ENCODE measurements around the gene NCAM1. TPM values are rescaled to one million over a fixed set of nuclear protein-coding genes. Genes with fewer than 3 reads are reported as not detected.

Gene NCAM1
- total RNA-seq, 1 experiment from 2014 or later, result 0.95 TPM

DNA sequence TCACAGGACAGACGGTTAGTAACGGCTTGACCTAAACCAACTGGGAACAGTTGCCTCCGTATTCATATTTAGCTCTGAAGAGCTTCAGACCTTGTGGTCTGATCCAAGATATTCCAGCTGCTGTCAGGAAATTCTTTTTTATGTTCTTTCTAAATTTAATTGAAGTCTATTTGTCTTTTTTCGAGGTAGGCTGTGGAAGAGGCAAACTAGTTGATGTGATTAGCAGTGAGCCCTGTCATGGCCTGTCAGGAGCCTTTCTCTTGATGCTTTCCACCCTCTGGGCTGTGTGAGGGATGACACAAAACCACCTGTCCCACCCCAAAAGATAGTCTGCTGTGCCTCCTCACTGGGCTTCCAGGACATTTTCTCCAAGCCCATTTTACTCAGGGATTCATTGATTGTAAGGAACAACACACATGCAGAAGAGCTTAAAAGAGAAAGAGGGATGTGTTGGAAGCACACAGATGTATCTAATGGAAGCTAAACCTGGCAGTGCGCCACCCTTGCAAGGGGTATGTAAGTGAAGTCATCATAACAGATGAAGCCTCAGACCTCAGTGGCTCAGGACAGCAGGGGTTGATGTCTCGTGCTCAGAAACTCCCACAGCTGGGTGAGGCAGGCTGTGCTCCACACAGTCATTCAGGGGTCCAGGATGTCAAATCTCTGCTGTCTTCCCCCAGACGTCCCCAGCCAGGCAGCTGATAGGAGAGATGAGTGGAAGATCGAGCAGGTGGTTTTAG lies 170.0 kb downstream of the NCAM1 start:
- Mint-ChIP-seq H3K27ac (ENCODE audit: unreplicated experiment) (no peak overlapping the region), H3K9me3 (ENCODE audit: unreplicated experiment) (no peaks in the 10 kb centered on the region), H3K27me3 (ENCODE audit: insufficient read depth, unreplicated experiment) (peaks cover 32% of the 10 kb centered on the region), H3K36me3 (ENCODE audit: insufficient read depth, unreplicated experiment) (no peaks in the 10 kb centered on the region), H3K4me1 (ENCODE audit: low read depth, unreplicated experiment) (no peaks in the 10 kb centered on the region), H3K4me3 (ENCODE audit: unreplicated experiment) (no peak overlapping the region)
- POLR2A ChIA-PET, result no interaction called here
- CTCF ChIA-PET, result no interaction called here
- TF ChIP-seq CTCF (IDR thresholded peaks at IDR 0.05; ENCODE audit: insufficient read depth in 1 of 2, low read depth in 1 of 2, low read length in 1 of 2, severe bottlenecking in 1 of 2, unreplicated experiment in 1 of 2), result no peak
- no TSS peak for BruUV-seq (replicated peaks)
- Histone ChIP-seq H3K36me3 (ENCODE audit: control insufficient read depth, insufficient read depth, low read length) (no peaks in the 10 kb centered on the region), H3K9me3 (no peaks in the 10 kb centered on the region), H3K4me3 (ENCODE audit: low read depth, low read length) (no peak overlapping the region), H3K4me1 (no peaks in the 10 kb centered on the region), H3K27me3 (replicated peaks; ENCODE audit: control insufficient read depth, insufficient read depth, low read length) (no peaks in the 10 kb centered on the region; the same call in 1 of the 2 replicates)
- DNase-seq, result no peak
- intact Hi-C loops (cut with micrococcal nuclease; ENCODE audit: unreplicated experiment), result no loop called here

- POLR2A ChIA-PET, result no interaction called here
Observed at GRCh38 chr11:113133071-113133470, 171.9 kb downstream of the NCAM1 start.

DNA sequence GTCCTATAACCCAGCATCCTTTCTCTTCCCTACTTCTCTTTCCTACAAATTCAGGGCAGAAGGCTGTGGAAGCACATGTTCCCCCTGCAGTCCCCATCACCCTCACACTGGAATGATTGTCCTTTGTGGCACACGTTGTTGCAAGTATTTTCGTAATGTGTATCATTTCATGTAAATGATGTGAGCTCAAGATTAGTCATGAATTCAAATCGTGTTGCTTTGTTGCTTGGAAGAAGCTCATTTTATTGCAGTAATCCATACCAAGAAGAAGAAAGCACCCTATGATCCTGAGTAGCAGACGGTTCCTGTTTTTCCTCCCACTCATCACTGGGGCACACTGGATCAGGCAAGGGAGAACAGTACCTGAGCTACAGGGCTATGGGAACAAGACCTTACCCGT lies 173.4 kb downstream of the NCAM1 start:
- no peak overlapping the region for H3K27ac Mint-ChIP-seq (ENCODE audit: unreplicated experiment)
- no peak for TF ChIP-seq CTCF (IDR thresholded peaks at IDR 0.05; ENCODE audit: insufficient read depth in 1 of 2, low read depth in 1 of 2, low read length in 1 of 2, severe bottlenecking in 1 of 2, unreplicated experiment in 1 of 2)
- CTCF ChIA-PET, result no interaction called here
- Histone ChIP-seq H3K9me3 (no peaks in the 10 kb centered on the region), H3K4me1 (no peaks in the 10 kb centered on the region), H3K36me3 (ENCODE audit: control insufficient read depth, insufficient read depth, low read length) (no peaks in the 10 kb centered on the region), H3K27me3 (replicated peaks; ENCODE audit: control insufficient read depth, insufficient read depth, low read length) (peaks cover 1% of the 10 kb centered on the region; the same call in 1 of the 2 replicates), H3K4me3 (ENCODE audit: low read depth, low read length) (no peak overlapping the region)
- H3K4me3 Mint-ChIP-seq (ENCODE audit: unreplicated experiment), result no peak overlapping the region
- H3K4me1 Mint-ChIP-seq (ENCODE audit: low read depth, unreplicated experiment), result no peaks in the 10 kb centered on the region
- H3K9me3 Mint-ChIP-seq (ENCODE audit: unreplicated experiment), result no peaks in the 10 kb centered on the region
- POLR2A ChIA-PET, result interaction anchor here (0.6 kb wide), 1 partner anchor 36 kb away, joined by 3 read pairs; no protein-coding TSS in a partner anchor
- no peak for DNase-seq
- BruUV-seq (replicated peaks), result no TSS peak
- intact Hi-C loops (cut with micrococcal nuclease; ENCODE audit: unreplicated experiment), result no loop called here
- H3K36me3 Mint-ChIP-seq (ENCODE audit: insufficient read depth, unreplicated experiment), result no peaks in the 10 kb centered on the region
- peaks cover 47% of the 10 kb centered on the region for H3K27me3 Mint-ChIP-seq (ENCODE audit: insufficient read depth, unreplicated experiment)

More at GRCh38 chr11:113133071-113133470, 171.9 kb downstream of the NCAM1 start:
- no peak overlapping the region for H3K4me3 ChIP-seq (ENCODE audit: low read depth, low read length)
- H3K27me3 ChIP-seq (replicated peaks; ENCODE audit: control insufficient read depth, insufficient read depth, low read length), result peaks cover 1% of the 10 kb centered on the region; the same call in 1 of the 2 replicates
- no peaks in the 10 kb centered on the region for H3K9me3 ChIP-seq
- Mint-ChIP-seq H3K4me1 (ENCODE audit: low read depth, unreplicated experiment) (no peaks in the 10 kb centered on the region), H3K27me3 (ENCODE audit: insufficient read depth, unreplicated experiment) (peaks cover 39% of the 10 kb centered on the region), H3K36me3 (ENCODE audit: insufficient read depth, unreplicated experiment) (no peaks in the 10 kb centered on the region), H3K9me3 (ENCODE audit: unreplicated experiment) (no peaks in the 10 kb centered on the region), H3K27ac (ENCODE audit: unreplicated experiment) (no peak overlapping the region), H3K4me3 (ENCODE audit: unreplicated experiment) (no peak overlapping the region)
- CTCF ChIA-PET, result no interaction called here
- no peaks in the 10 kb centered on the region for H3K36me3 ChIP-seq (ENCODE audit: control insufficient read depth, insufficient read depth, low read length)
- intact Hi-C loops (cut with micrococcal nuclease; ENCODE audit: unreplicated experiment), result no loop called here
- TF ChIP-seq CTCF (IDR thresholded peaks at IDR 0.05; ENCODE audit: insufficient read depth in 1 of 2, low read depth in 1 of 2, low read length in 1 of 2, severe bottlenecking in 1 of 2, unreplicated experiment in 1 of 2), result no peak
- no peaks in the 10 kb centered on the region for H3K4me1 ChIP-seq
- no TSS peak for BruUV-seq (replicated peaks)
- DNase-seq, result no peak
